Common myeloid progenitor, CD34-positive (primary cell): Measurements from ENCODE around the gene CACNB4.

Experiments used
- CTCF ChIA-PET: fragments of 350-600 bp; sonication (Branson Sonifier 250); formaldehyde crosslinking; loops from one replicate; lab custom pipeline; 2021; ENCODE audit warnings: antibody characterized with exemption; lab: Charles Lee
- POLR2A ChIA-PET: fragments of 350-600 bp; sonication (Branson Sonifier 250); formaldehyde crosslinking; loops from one replicate; lab custom pipeline; 2021; ENCODE audit warnings: antibody characterized with exemption; lab: Charles Lee
- DNase-seq, 3 donors: peaks; one replicate each; pipeline versions ENCODE4 v3.0.0 to v3.0.0-alpha.2; 2013
- H3K27ac ChIP-seq, 2 experiments: 1 replicate in 1 of 2; 2 replicates in 1 of 2; pipeline ENCODE4 v1.7.0; 2013; ENCODE audit warnings: inconsistent platforms in 2 of 2, low read length in 2 of 2, mild to moderate bottlenecking in 2 of 2, low read depth in 1 of 2, moderate library complexity in 1 of 2; ENCODE audit not compliant: severe bottlenecking in 2 of 2, insufficient read depth in 1 of 2, poor library complexity in 1 of 2
- H3K27me3 ChIP-seq, 5 experiments: replicated peaks in 2 of 5; 1 replicate in 3 of 5; 2 replicates in 2 of 5; pipeline versions ENCODE4 v1.6.1 to v1.7.0; 2013; ENCODE audit warnings: low read length in 4 of 5, mild to moderate bottlenecking in 2 of 5, moderate library complexity in 2 of 5, inconsistent platforms in 1 of 5; ENCODE audit not compliant: insufficient read depth in 5 of 5, control insufficient read depth in 4 of 5
- H3K36me3 ChIP-seq, 4 experiments: 1 replicate in 2 of 4; 2 replicates in 2 of 4; pipeline versions ENCODE4 v1.6.1 to v1.7.0; 2013; ENCODE audit warnings: low read length in 3 of 4, control low read depth in 1 of 4, mild to moderate bottlenecking in 1 of 4; ENCODE audit not compliant: control insufficient read depth in 4 of 4, insufficient read depth in 4 of 4
- H3K4me1 ChIP-seq, 4 experiments: 1 replicate in 3 of 4; 2 replicates in 1 of 4; pipeline versions ENCODE4 v1.6.1 to v1.7.1; 2013; ENCODE audit warnings: low read length in 3 of 4, mild to moderate bottlenecking in 3 of 4, control low read depth in 1 of 4, inconsistent platforms in 1 of 4, moderate library complexity in 1 of 4; ENCODE audit not compliant: control insufficient read depth in 4 of 4, insufficient read depth in 4 of 4; ENCODE audit errors: control extremely low read depth in 1 of 4
- H3K4me3 ChIP-seq, 7 experiments: 1 replicate in 4 of 7; 2 replicates in 3 of 7; pipeline versions ENCODE4 v1.5.1 to v1.7.0; 2013; ENCODE audit warnings: mild to moderate bottlenecking in 7 of 7, low read length in 6 of 7, moderate library complexity in 6 of 7, inconsistent platforms in 2 of 7, low read depth in 2 of 7, control low read depth in 1 of 7; ENCODE audit not compliant: insufficient read depth in 4 of 7, control insufficient read depth in 1 of 7; ENCODE audit errors: extremely low read depth in 1 of 7
- H3K9me3 ChIP-seq, 5 experiments: 1 replicate in 4 of 5; 2 replicates in 1 of 5; pipeline versions ENCODE4 v1.6.1 to v1.7.1; 2013; ENCODE audit warnings: low read length in 4 of 5, mild to moderate bottlenecking in 2 of 5, inconsistent platforms in 1 of 5, low read depth in 1 of 5, moderate library complexity in 1 of 5; ENCODE audit not compliant: control insufficient read depth in 4 of 5, insufficient read depth in 2 of 5; ENCODE audit errors: control extremely low read depth in 1 of 5
- WGBS: methylation state at CpG from one replicate; pipeline ENCODE4 v1.1.5; 2013; ENCODE audit not compliant: insufficient coverage; 5-methylcytosine and 5-hydroxymethylcytosine counted together

CACNB4 gene

GRCh38 chr2:151833984-151834383, 264.9 kb downstream of the CACNB4 start:
- H3K27me3 ChIP-seq = no peaks in the 10 kb centered on the region
- no peaks in the 10 kb centered on the region for H3K36me3 ChIP-seq
- no CpG with 5 or more reads among the region's 3 CpGs for WGBS
- DNase-seq = peak in 2 of 3 donors; percentile 52 to 60
- no peaks in the 10 kb centered on the region for H3K9me3 ChIP-seq
- H3K4me1 ChIP-seq = peaks cover 0 to 25% (median 4%) of the 10 kb centered on the region in 4 experiments
- POLR2A ChIA-PET = no interaction called here
- H3K27ac ChIP-seq = no peak overlapping the region
- CTCF ChIA-PET = interaction anchor here (1.3 kb wide), 1 partner anchor 27 kb away, joined by 6 read pairs; no protein-coding TSS in a partner anchor
- H3K4me3 ChIP-seq = no peak overlapping the region

DNA sequence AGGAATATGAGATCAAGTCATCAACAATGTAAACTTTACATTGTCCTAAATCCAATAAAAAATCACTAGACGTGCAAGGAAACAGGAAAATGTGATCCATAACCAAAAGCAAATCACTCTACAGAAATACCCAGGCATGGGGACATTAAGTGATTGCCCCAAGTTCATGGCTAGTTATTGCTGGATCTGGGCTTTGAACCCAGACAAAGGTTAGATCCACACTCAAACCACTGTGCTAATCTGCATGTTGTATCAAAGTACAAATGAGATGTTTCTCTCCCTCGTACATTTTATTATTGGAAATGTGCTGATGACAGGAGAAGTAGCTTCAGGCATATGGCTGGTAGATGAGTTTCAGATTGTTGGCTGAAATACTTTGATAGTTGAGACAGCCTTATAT, 267.9 kb downstream of the CACNB4 start:
- no peak for DNase-seq
- H3K27ac ChIP-seq = no peak overlapping the region
- H3K27me3 ChIP-seq = no peaks in the 10 kb centered on the region
- no peaks in the 10 kb centered on the region for H3K9me3 ChIP-seq
- H3K4me1 ChIP-seq = peaks cover 5 to 44% (median 20%) of the 10 kb centered on the region in 4 experiments
- H3K36me3 ChIP-seq = no peaks in the 10 kb centered on the region
- 100% methylated on average over 1 of the region's 2 CpGs for WGBS
- ChIA-PET CTCF (interaction anchor here (1.4 kb wide), 1 partner anchor 15 kb away, joined by 4 read pairs; no protein-coding TSS in a partner anchor), POLR2A (no interaction called here)
- no peak overlapping the region for H3K4me3 ChIP-seq

- H3K4me1 ChIP-seq = peaks cover 5 to 27% (median 18%) of the 10 kb centered on the region in 4 experiments
- CTCF ChIA-PET = interaction anchor here (0.9 to 4.6 kb wide), 5 partner anchors 18 to 123 kb away, joined by 4 to 15 read pairs (median 4); no protein-coding TSS in a partner anchor
- POLR2A ChIA-PET = no interaction called here
- no peak for DNase-seq
- peak overlapping the region; percentile 12 to 88 for H3K27ac ChIP-seq
- no peaks in the 10 kb centered on the region for H3K27me3 ChIP-seq
- H3K9me3 ChIP-seq = no peaks in the 10 kb centered on the region
- H3K36me3 ChIP-seq = peaks cover 0 to 6% (median 0%) of the 10 kb centered on the region in 4 experiments
- peak overlapping the region in 6 of 7 experiments; percentile 54 to 99 (median 92) for H3K4me3 ChIP-seq
- 80% methylated on average over 2 of the region's 5 CpGs for WGBS
Observed at GRCh38 chr2:151828890-151829324, 269.9 kb downstream of the CACNB4 start.

DNA sequence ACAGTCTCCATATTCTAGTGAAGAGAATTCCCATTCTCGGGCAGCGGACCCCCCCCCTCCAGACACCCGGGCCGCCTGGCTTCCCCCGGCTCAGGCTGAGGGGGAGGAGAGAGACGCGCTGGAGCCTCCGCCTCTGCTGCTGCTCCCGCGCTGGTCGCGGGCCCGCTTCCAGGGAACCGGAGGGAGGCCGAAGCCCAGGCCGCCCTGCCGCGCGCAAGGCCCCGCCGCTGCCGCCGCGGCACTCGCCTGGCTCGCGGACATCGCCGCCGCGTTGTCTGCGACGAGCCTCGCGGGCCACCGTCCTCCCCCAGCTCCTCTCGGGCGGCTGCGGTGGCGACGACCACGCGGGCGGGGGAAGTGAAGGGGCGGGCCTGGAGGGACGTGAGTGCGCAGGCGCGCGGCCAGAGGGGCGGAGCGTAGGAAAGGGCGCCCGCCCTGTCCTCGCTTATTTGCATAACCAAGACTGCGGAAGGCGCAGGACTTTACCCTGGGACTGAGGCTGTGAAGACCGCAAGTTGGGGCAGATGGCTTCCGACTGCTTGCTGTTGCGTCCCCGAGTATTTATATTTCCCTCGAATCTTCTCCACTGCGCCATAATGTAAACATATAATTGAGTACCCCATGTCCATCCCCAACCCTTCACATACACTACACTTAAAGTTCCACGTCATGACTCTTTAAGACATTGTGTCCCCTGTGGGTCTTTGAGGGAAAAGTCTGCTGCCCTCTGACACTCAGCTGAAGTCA, 270.5 kb downstream of the CACNB4 start, which contains the start of gene ARL5A:
Gene ARL5A (minus strand): TSS at position 279 of the 747 bp plus-strand sequence. CDS start 245 bp downstream, at position 34.
- ChIA-PET CTCF (interaction anchor here (0.9 to 4.6 kb wide), 6 partner anchors 9 to 124 kb away, joined by 3 to 15 read pairs (median 4); no protein-coding TSS in a partner anchor), POLR2A (interaction anchor here (1.1 kb wide), 1 partner anchor 9 kb away, joined by 3 read pairs; no protein-coding TSS in a partner anchor)
- Histone ChIP-seq H3K4me1 (peaks cover 5 to 24% (median 15%) of the 10 kb centered on the region in 4 experiments), H3K27me3 (no peaks in the 10 kb centered on the region), H3K9me3 (no peaks in the 10 kb centered on the region), H3K4me3 (peak within 1 kb of the TSS; percentile 81 to 99 (median 91)), H3K36me3 (peaks cover 0 to 6% (median under 1%) of the 10 kb centered on the region in 4 experiments), H3K27ac (peak within 1 kb of the TSS; percentile 67 to 88)
- DNase-seq = peak; percentile 97 to 99 (median 98)
- WGBS = 0% methylated on average over 44 of the region's 64 CpGs

- Histone ChIP-seq H3K4me3 (peak overlapping the region; percentile 81 to 99 (median 91)), H3K9me3 (no peaks in the 10 kb centered on the region), H3K4me1 (peaks cover 5 to 24% (median 15%) of the 10 kb centered on the region in 4 experiments), H3K27me3 (no peaks in the 10 kb centered on the region), H3K27ac (peak overlapping the region; percentile 67 to 88), H3K36me3 (peaks cover 0 to 6% (median under 1%) of the 10 kb centered on the region in 4 experiments)
- WGBS = 0% methylated on average over 32 of the region's 38 CpGs
- ChIA-PET CTCF (interaction anchor here (0.9 to 4.6 kb wide), 6 partner anchors 8 to 124 kb away, joined by 3 to 15 read pairs (median 4); no protein-coding TSS in a partner anchor), POLR2A (interaction anchor here (1.1 kb wide), 1 partner anchor 10 kb away, joined by 3 read pairs; no protein-coding TSS in a partner anchor)
- DNase-seq = peak in 2 of 3 donors; percentile 36 to 43
Observed at GRCh38 chr2:151827564-151828142, 271.2 kb downstream of the CACNB4 start.

GRCh38 chr2:151826737-151827157, 272.1 kb downstream of the CACNB4 start:
- peaks cover 5 to 24% (median 15%) of the 10 kb centered on the region in 4 experiments for H3K4me1 ChIP-seq
- POLR2A ChIA-PET = no interaction called here
- peak overlapping the region in 1 of 2 experiments; percentile 88 for H3K27ac ChIP-seq
- peak in 2 of 3 donors; percentile 41 to 58 for DNase-seq
- H3K9me3 ChIP-seq = no peaks in the 10 kb centered on the region
- H3K4me3 ChIP-seq = peak overlapping the region in 6 of 7 experiments; percentile 81 to 99 (median 92)
- WGBS = no CpG with 5 or more reads among the region's 6 CpGs
- no peaks in the 10 kb centered on the region for H3K27me3 ChIP-seq
- H3K36me3 ChIP-seq = peaks cover 0 to 6% (median under 1%) of the 10 kb centered on the region in 4 experiments
- CTCF ChIA-PET = interaction anchor here (1.4 to 4.6 kb wide), 3 partner anchors 10 to 119 kb away, joined by 4 to 15 read pairs (median 8); no protein-coding TSS in a partner anchor
